Cardiac septum (tissue), 1 donor: ENCODE results near the gene IL15RA. TPM values are rescaled to one million over a fixed set of nuclear protein-coding genes. Genes with fewer than 3 reads are reported as not detected.
"Not testable (repeated sequence)": the region's sequence is repeated elsewhere in the genome, so short reads cannot be mapped to it uniquely, and the experiment has no call there.

Source experiments
- DNase-seq: peaks from one replicate; pipeline ENCODE4 v3.0.0-alpha.2; 2020; ENCODE audit warnings: low spot score
- intact Hi-C: fragments of 100-400 bp; cut with DNase I; formaldehyde crosslinking; loops from one replicate; pipeline ENCODE4 v1.14.0; 2022
- total RNA-seq: library from RNA; stranded (reverse); fragmentation: NEBNext Ultra II Directional; extraction: Animal tissue kit (Norgen Biotek cat#: 25700); gene quantifications from one replicate; pipeline ENCODE4 v1.2.1, GENCODE V29; 2021
- donor health status: DM: no; HTN: no; CAD: no.

Gene IL15RA
- total RNA-seq, 1 donor from 2014 or later, result 3.9 TPM

GRCh38 chr10:5958675-5959074 is 18.7 kb downstream of the IL15RA start:
- intact Hi-C loops, result no loop called here
- no peak for DNase-seq

- no peak for DNase-seq
- intact Hi-C loops, result no loop called here
Measured at GRCh38 chr10:5958077-5958476, 19.3 kb downstream of the IL15RA start.

- intact Hi-C loops, result no loop called here
- peak; percentile 66 for DNase-seq
Measured at GRCh38 chr10:5956146-5956936, 21.0 kb downstream of the IL15RA start.

GRCh38 chr10:5953676-5954075 is 23.7 kb downstream of the IL15RA start:
- intact Hi-C loops, result loop anchor here (5.0 kb wide), 1 partner anchor 59 kb away; no protein-coding TSS in a partner anchor
- no peak for DNase-seq

- no peak for DNase-seq
- intact Hi-C loops, result loop anchor here (5.0 kb wide), 1 partner anchor 59 kb away; no protein-coding TSS in a partner anchor
Measured at GRCh38 chr10:5952731-5953385, 24.5 kb downstream of the IL15RA start.

- no peak for DNase-seq
- intact Hi-C loops, result loop anchor here (5.0 kb wide), 1 partner anchor 60 kb away; no protein-coding TSS in a partner anchor
Measured at GRCh38 chr10:5951721-5952407, 25.5 kb downstream of the IL15RA start.

GRCh38 chr10:5951167-5951711 is 26.1 kb downstream of the IL15RA start:
- intact Hi-C loops, result loop anchor here (5.0 kb wide), 1 partner anchor 61 kb away; no protein-coding TSS in a partner anchor
- DNase-seq, result no peak

GRCh38 chr10:5949009-5949759 is 28.2 kb downstream of the IL15RA start:
- DNase-seq, result no peak

GRCh38 chr10:5948208-5948585 is 29.1 kb downstream of the IL15RA start:
- DNase-seq, result no peak
- intact Hi-C loops, result loop anchor here (5.0 to 10.0 kb wide), 2 partner anchors 104 to 457 kb away; no protein-coding TSS in a partner anchor

More at GRCh38 chr10:5949009-5949759, 28.2 kb downstream of the IL15RA start:
- intact Hi-C loops, result loop anchor here (5.0 to 10.0 kb wide), 2 partner anchors 103 to 456 kb away; no protein-coding TSS in a partner anchor

- DNase-seq, result no peak
- intact Hi-C loops, result loop anchor here (2.0 to 10.0 kb wide), 3 partner anchors 29 to 457 kb away; partner anchors contain the start of gene IL15RA
Measured at GRCh38 chr10:5947471-5948207, 29.7 kb downstream of the IL15RA start.

- DNase-seq, result no peak
- intact Hi-C loops, result loop anchor here (2.0 to 10.0 kb wide), 3 partner anchors 30 to 458 kb away; partner anchors contain the start of gene IL15RA
Measured at GRCh38 chr10:5946786-5947185, 30.6 kb downstream of the IL15RA start.

GRCh38 chr10:5946419-5946775 is 30.9 kb downstream of the IL15RA start:
- intact Hi-C loops, result loop anchor here (2.0 to 10.0 kb wide), 3 partner anchors 30 to 458 kb away; partner anchors contain the start of gene IL15RA
- not testable (repeated sequence) for DNase-seq

GRCh38 chr10:5945561-5946418 is 31.6 kb downstream of the IL15RA start:
- intact Hi-C loops, result loop anchor here (2.0 to 10.0 kb wide), 4 partner anchors 31 to 459 kb away; partner anchors contain the start of genes IL15RA and RBM17
- DNase-seq, result peak; percentile 84

GRCh38 chr10:5945190-5945509 is 32.2 kb downstream of the IL15RA start:
- no peak for DNase-seq
- intact Hi-C loops, result loop anchor here (2.0 to 10.0 kb wide), 3 partner anchors 107 to 460 kb away; partner anchors contain the start of gene RBM17

GRCh38 chr10:5944389-5945189 is 32.8 kb downstream of the IL15RA start:
- DNase-seq, result peak; percentile 83
- intact Hi-C loops, result loop anchor here (2.0 to 10.0 kb wide), 3 partner anchors 108 to 460 kb away; partner anchors contain the start of gene RBM17

- DNase-seq, result no peak
- intact Hi-C loops, result loop anchor here (10.0 kb wide), 1 partner anchor 461 kb away; no protein-coding TSS in a partner anchor
Measured at GRCh38 chr10:5943536-5943935, 33.8 kb downstream of the IL15RA start.
